ENCODE results near the gene C17orf50. TPM values are rescaled to one million over a fixed set of nuclear protein-coding genes. Genes with fewer than 3 reads are reported as not detected.

The C17orf50 gene
- total RNA-seq, 2 experiments from 2014 or later: not detected

DNA sequence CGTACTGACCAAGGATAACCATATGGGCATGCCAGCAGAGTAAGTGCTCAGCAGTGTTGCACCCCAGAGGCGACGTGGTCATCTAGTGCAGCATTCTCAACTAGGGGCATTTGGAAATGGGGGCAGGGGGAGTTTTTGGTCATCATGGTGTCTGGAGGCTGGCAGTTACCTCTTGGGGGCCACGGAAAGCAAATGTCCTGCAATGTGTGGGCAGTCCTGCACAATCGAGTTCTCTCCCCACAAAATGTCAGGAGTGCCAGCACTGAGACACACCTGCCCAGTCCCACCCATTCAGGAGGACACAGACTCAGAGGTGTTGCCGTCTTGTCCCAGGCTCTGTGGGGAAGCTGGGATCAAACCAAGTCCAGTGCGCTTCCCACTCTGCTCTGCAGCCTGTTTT lies 26.3 kb upstream of the C17orf50 start:
- intact Hi-C loops (cut with DNase I, micrococcal nuclease): no loop called here
- Mint-ChIP-seq H3K27me3 (no peaks in the 10 kb centered on the region), H3K27ac (no peak overlapping the region), H3K4me3 (no peak overlapping the region), H3K9me3 (no peaks in the 10 kb centered on the region), H3K4me1 (ENCODE audit: low read depth) (peaks cover 28% of the 10 kb centered on the region), H3K36me3 (ENCODE audit: low read depth) (no peaks in the 10 kb centered on the region)
- TF ChIP-seq, protein P1, sequence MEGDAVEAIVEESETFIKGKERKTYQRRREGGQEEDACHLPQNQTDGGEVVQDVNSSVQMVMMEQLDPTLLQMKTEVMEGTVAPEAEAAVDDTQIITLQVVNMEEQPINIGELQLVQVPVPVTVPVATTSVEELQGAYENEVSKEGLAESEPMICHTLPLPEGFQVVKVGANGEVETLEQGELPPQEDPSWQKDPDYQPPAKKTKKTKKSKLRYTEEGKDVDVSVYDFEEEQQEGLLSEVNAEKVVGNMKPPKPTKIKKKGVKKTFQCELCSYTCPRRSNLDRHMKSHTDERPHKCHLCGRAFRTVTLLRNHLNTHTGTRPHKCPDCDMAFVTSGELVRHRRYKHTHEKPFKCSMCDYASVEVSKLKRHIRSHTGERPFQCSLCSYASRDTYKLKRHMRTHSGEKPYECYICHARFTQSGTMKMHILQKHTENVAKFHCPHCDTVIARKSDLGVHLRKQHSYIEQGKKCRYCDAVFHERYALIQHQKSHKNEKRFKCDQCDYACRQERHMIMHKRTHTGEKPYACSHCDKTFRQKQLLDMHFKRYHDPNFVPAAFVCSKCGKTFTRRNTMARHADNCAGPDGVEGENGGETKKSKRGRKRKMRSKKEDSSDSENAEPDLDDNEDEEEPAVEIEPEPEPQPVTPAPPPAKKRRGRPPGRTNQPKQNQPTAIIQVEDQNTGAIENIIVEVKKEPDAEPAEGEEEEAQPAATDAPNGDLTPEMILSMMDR (IDR thresholded peaks at IDR 0.05): no peak
- Histone ChIP-seq H3K4me3 (ENCODE audit: low read length) (no peak overlapping the region), H3K4me1 (ENCODE audit: insufficient read depth, low read length) (peaks cover 16% of the 10 kb centered on the region), H3K27ac (ENCODE audit: low read depth in 1 of 2, low read length in 2 of 2) (no peak overlapping the region), H3K27me3 (ENCODE audit: control insufficient read depth in 1 of 2, insufficient read depth in 2 of 2, low read length in 2 of 2) (no peaks in the 10 kb centered on the region), H3K36me3 (ENCODE audit: insufficient read depth, low read length) (no peaks in the 10 kb centered on the region), H3K9me3 (ENCODE audit: control insufficient read depth in 1 of 2, insufficient read depth in 1 of 2, low read length in 2 of 2) (no peaks in the 10 kb centered on the region)
- DNase-seq: no peak
- CTCF ChIA-PET: no interaction called here
- POLR2A ChIA-PET: no interaction called here
- ATAC-seq (ENCODE audit: poor library complexity): no peak

DNA sequence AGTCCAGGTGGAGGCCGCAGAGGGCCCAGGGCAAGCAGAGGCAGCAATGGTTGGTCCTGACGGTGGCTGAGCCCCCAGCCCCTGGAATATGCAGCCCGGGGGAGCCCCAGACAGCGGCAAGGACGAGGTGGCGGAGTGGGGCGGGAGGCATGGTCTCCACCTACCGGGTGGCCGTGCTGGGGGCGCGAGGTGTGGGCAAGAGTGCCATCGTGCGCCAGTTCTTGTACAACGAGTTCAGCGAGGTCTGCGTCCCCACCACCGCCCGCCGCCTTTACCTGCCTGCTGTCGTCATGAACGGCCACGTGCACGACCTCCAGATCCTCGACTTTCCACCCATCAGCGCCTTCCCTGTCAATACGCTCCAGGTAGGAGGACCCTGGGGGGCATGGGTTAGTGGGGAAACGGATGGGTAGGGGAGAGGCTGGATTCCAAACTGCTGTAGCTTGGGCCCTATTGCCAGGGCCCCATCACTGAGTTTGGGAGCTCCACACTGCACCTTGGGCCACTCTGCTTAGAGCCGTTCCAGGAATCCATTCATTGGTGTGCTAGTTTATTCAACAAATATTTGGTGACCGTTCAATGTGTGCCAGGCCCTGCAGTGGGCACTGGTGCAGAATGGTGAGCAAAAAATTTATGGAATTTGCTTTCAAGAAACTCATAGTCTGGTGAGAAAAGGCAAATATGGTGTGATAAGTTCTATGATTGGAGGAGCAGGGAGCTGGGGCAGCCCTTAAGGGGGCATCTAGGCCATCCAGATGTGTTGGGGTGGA lies 25.5 kb upstream of the C17orf50 start:
- no peak for DNase-seq
- intact Hi-C loops (cut with DNase I, micrococcal nuclease): no loop called here
- Mint-ChIP-seq H3K4me1 (ENCODE audit: low read depth) (peaks cover 23% of the 10 kb centered on the region), H3K27ac (no peak overlapping the region), H3K36me3 (ENCODE audit: low read depth) (no peaks in the 10 kb centered on the region), H3K4me3 (no peak overlapping the region), H3K27me3 (peaks cover 5% of the 10 kb centered on the region), H3K9me3 (no peaks in the 10 kb centered on the region)
- Histone ChIP-seq H3K36me3 (ENCODE audit: insufficient read depth, low read length) (no peaks in the 10 kb centered on the region), H3K27ac (ENCODE audit: low read depth in 1 of 2, low read length in 2 of 2) (no peak overlapping the region), H3K4me1 (ENCODE audit: insufficient read depth, low read length) (peaks cover 16% of the 10 kb centered on the region), H3K9me3 (ENCODE audit: control insufficient read depth in 1 of 2, insufficient read depth in 1 of 2, low read length in 2 of 2) (no peaks in the 10 kb centered on the region), H3K4me3 (ENCODE audit: low read length) (no peak overlapping the region), H3K27me3 (ENCODE audit: control insufficient read depth in 1 of 2, insufficient read depth in 2 of 2, low read length in 2 of 2) (peaks cover 0 to under 1% of the 10 kb centered on the region in 2 experiments)
- no peak for ATAC-seq (ENCODE audit: poor library complexity)
- ChIA-PET CTCF (interaction anchor here (1.5 kb wide), 1 partner anchor 8 kb away, joined by 4 read pairs; no protein-coding TSS in a partner anchor), POLR2A (no interaction called here)
- TF ChIP-seq, protein P1 (IDR thresholded peaks at IDR 0.05): no peak

DNA sequence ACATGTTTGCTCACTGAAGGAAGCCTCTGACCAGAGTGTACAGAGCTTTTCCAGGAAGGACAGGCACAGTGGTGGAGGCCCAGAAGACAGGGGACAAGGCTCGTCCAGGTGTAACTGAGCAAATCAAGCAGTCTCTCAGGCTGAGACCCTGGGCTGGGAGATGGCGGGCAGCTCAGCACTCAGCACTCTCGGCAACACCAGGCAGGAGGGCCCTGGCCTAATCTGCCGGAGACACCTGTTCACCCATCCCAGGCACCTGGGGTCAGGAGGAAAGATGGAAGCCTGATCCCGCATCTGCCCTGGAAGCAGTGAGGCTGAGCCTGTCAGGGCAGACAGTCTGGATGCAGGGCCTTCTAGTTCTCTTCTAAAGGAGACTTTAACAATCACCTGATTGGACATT lies 24.5 kb upstream of the C17orf50 start:
- intact Hi-C loops (cut with DNase I, micrococcal nuclease): no loop called here
- POLR2A ChIA-PET: no interaction called here
- Histone ChIP-seq H3K36me3 (ENCODE audit: insufficient read depth, low read length) (no peaks in the 10 kb centered on the region), H3K27ac (ENCODE audit: low read depth in 1 of 2, low read length in 2 of 2) (no peak overlapping the region), H3K27me3 (ENCODE audit: control insufficient read depth in 1 of 2, insufficient read depth in 2 of 2, low read length in 2 of 2) (peaks cover 5 to 9% of the 10 kb centered on the region in 2 experiments), H3K4me3 (ENCODE audit: low read length) (no peak overlapping the region), H3K4me1 (ENCODE audit: insufficient read depth, low read length) (peaks cover 11% of the 10 kb centered on the region), H3K9me3 (ENCODE audit: control insufficient read depth in 1 of 2, insufficient read depth in 1 of 2, low read length in 2 of 2) (peaks cover 0 to 6% of the 10 kb centered on the region in 2 experiments)
- CTCF ChIA-PET: interaction anchor here (0.9 to 1.5 kb wide), 2 partner anchors 9 to 11 kb away, joined by 3 to 4 read pairs; no protein-coding TSS in a partner anchor
- no peaks in the 10 kb centered on the region for H3K36me3 Mint-ChIP-seq (ENCODE audit: low read depth)
- ATAC-seq (ENCODE audit: poor library complexity) (no peak), DNase-seq (no peak)
- TF ChIP-seq, protein P1 (IDR thresholded peaks at IDR 0.05): no peak
- no peaks in the 10 kb centered on the region for H3K9me3 Mint-ChIP-seq
- peaks cover 13% of the 10 kb centered on the region for H3K4me1 Mint-ChIP-seq (ENCODE audit: low read depth)
- no peak overlapping the region for H3K27ac Mint-ChIP-seq
- peaks cover 10% of the 10 kb centered on the region for H3K27me3 Mint-ChIP-seq
- no peak overlapping the region for H3K4me3 Mint-ChIP-seq

Measured in CD4-positive, alpha-beta T cell (primary cell).